ENCODE data around the gene MAGOHB. TPM values are rescaled to one million over a fixed set of nuclear protein-coding genes. Genes with fewer than 3 reads are reported as not detected.
"Not testable (repeated sequence)": the region's sequence is repeated elsewhere in the genome, so short reads cannot be mapped to it uniquely, and the experiment has no call there.

The MAGOHB gene
- total RNA-seq, 1 donor from 2014 or later = 19.7 TPM

GRCh38 chr12:10600988-10601387, 12.4 kb downstream of the MAGOHB start:
- Histone ChIP-seq H3K4me1 (no peaks in the 10 kb centered on the region), H3K27me3 (ENCODE audit: low read depth) (no peaks in the 10 kb centered on the region), H3K4me3 (no peak overlapping the region), H3K27ac (no peak overlapping the region), H3K36me3 (peaks cover 13% of the 10 kb centered on the region), H3K9me3 (no peaks in the 10 kb centered on the region)
- ATAC-seq (no peak), DNase-seq (no peak)
- no peak for TF ChIP-seq CTCF (IDR thresholded peaks at IDR 0.05)
- intact Hi-C loops (cut with DNase I) = no loop called here

GRCh38 chr12:10595881-10596280, 17.5 kb downstream of the MAGOHB start:
- TF ChIP-seq CTCF (IDR thresholded peaks at IDR 0.05) = no peak
- DNase-seq (no peak), ATAC-seq (no peak)

GRCh38 chr12:10590966-10591365, 22.4 kb downstream of the MAGOHB start:
- Histone ChIP-seq H3K4me1 (no peaks in the 10 kb centered on the region), H3K9me3 (no peaks in the 10 kb centered on the region), H3K4me3 (no peak overlapping the region), H3K36me3 (no peaks in the 10 kb centered on the region), H3K27me3 (ENCODE audit: low read depth) (no peaks in the 10 kb centered on the region), H3K27ac (no peak overlapping the region)
- DNase-seq = no peak
- TF ChIP-seq CTCF (IDR thresholded peaks at IDR 0.05) = no peak
- intact Hi-C loops (cut with DNase I) = no loop called here
- no peak for ATAC-seq

More at GRCh38 chr12:10595881-10596280, 17.5 kb downstream of the MAGOHB start:
- Histone ChIP-seq H3K27ac (no peak overlapping the region), H3K4me1 (no peaks in the 10 kb centered on the region), H3K4me3 (no peak overlapping the region), H3K36me3 (peaks cover 6% of the 10 kb centered on the region), H3K27me3 (ENCODE audit: low read depth) (no peaks in the 10 kb centered on the region), H3K9me3 (no peaks in the 10 kb centered on the region)
- intact Hi-C loops (cut with DNase I) = no loop called here

GRCh38 chr12:10584415-10584814, 29.0 kb downstream of the MAGOHB start:
- Histone ChIP-seq H3K27ac (no peak overlapping the region), H3K4me1 (no peaks in the 10 kb centered on the region), H3K27me3 (ENCODE audit: low read depth) (no peaks in the 10 kb centered on the region), H3K36me3 (peaks cover 5% of the 10 kb centered on the region), H3K9me3 (no peaks in the 10 kb centered on the region), H3K4me3 (no peak overlapping the region)
- ATAC-seq = no peak
- TF ChIP-seq CTCF (IDR thresholded peaks at IDR 0.05) = no peak
- DNase-seq = no peak
- intact Hi-C loops (cut with DNase I) = no loop called here

- intact Hi-C loops (cut with DNase I) = no loop called here
- Histone ChIP-seq H3K9me3 (no peaks in the 10 kb centered on the region), H3K4me1 (no peaks in the 10 kb centered on the region), H3K27ac (no peak overlapping the region), H3K27me3 (ENCODE audit: low read depth) (no peaks in the 10 kb centered on the region), H3K36me3 (peaks cover 5% of the 10 kb centered on the region), H3K4me3 (no peak overlapping the region)
- no peak for DNase-seq
- no peak for TF ChIP-seq CTCF (IDR thresholded peaks at IDR 0.05)
- no peak for ATAC-seq
These were observed 30.7 kb downstream of the MAGOHB start for GRCh38 chr12:10582704-10583103.

- H3K4me1 ChIP-seq; DNase-seq; H3K4me3 ChIP-seq; H3K27ac ChIP-seq; H3K36me3 ChIP-seq; H3K27me3 ChIP-seq (ENCODE audit: low read depth); intact Hi-C loops (cut with DNase I); ATAC-seq; H3K9me3 ChIP-seq: not testable (repeated sequence)
These were observed 31.3 kb downstream of the MAGOHB start for GRCh38 chr12:10582133-10582532.
